NCI-H69 (cell line): ENCODE measurements around the gene MTMR12.
"Not testable (repeated sequence)": the region's sequence is repeated elsewhere in the genome, so short reads cannot be mapped to it uniquely, and the experiment has no call there.

Experiments used
- DNase-seq: peaks from one replicate; lab custom pipeline; 2025; lab: John Stamatoyannopoulos, UW

The MTMR12 gene

GRCh38 chr5:32297181-32298058, 15.3 kb downstream of the MTMR12 start:
- DNase-seq: no peak

GRCh38 chr5:32295966-32296772, 16.6 kb downstream of the MTMR12 start:
- not testable (repeated sequence) for DNase-seq

- no peak for DNase-seq
These were observed 21.1 kb downstream of the MTMR12 start for GRCh38 chr5:32291591-32291990.

- no peak for DNase-seq
These were observed 21.8 kb downstream of the MTMR12 start for GRCh38 chr5:32290922-32291321.

GRCh38 chr5:32290501-32290900, 22.2 kb downstream of the MTMR12 start:
- not testable (repeated sequence) for DNase-seq

- DNase-seq: not testable (repeated sequence)
These were observed 22.8 kb downstream of the MTMR12 start for GRCh38 chr5:32289986-32290385.

- DNase-seq: not testable (repeated sequence)
These were observed 24.6 kb downstream of the MTMR12 start for GRCh38 chr5:32288135-32288534.

- DNase-seq: not testable (repeated sequence)
These were observed 25.2 kb downstream of the MTMR12 start for GRCh38 chr5:32287525-32287924.

- DNase-seq: peak; percentile 50
These were observed 27.1 kb downstream of the MTMR12 start for GRCh38 chr5:32285510-32286138.

GRCh38 chr5:32283539-32284377, 29.0 kb downstream of the MTMR12 start:
- no peak for DNase-seq

- DNase-seq: no peak
These were observed 29.7 kb downstream of the MTMR12 start for GRCh38 chr5:32283061-32283460.

GRCh38 chr5:32282633-32283032, 30.1 kb downstream of the MTMR12 start:
- no peak for DNase-seq

GRCh38 chr5:32281378-32282133, 31.2 kb downstream of the MTMR12 start:
- peak; percentile 32 for DNase-seq

- DNase-seq: no peak
These were observed 32.1 kb downstream of the MTMR12 start for GRCh38 chr5:32280656-32281081.

GRCh38 chr5:32279786-32280185, 33.0 kb downstream of the MTMR12 start:
- DNase-seq: no peak

- DNase-seq: no peak
These were observed 33.5 kb downstream of the MTMR12 start for GRCh38 chr5:32279223-32279622.

GRCh38 chr5:32278406-32278805, 34.3 kb downstream of the MTMR12 start:
- no peak for DNase-seq

GRCh38 chr5:32277798-32278197, 34.9 kb downstream of the MTMR12 start:
- peak; percentile 26 for DNase-seq

- peak; percentile 47 for DNase-seq
These were observed 36.4 kb downstream of the MTMR12 start for GRCh38 chr5:32276173-32276853.

- DNase-seq: no peak
These were observed 37.4 kb downstream of the MTMR12 start for GRCh38 chr5:32275396-32275741.
